ENCODE data around the gene GLT6D1. TPM values are rescaled to one million over a fixed set of nuclear protein-coding genes. Genes with fewer than 3 reads are reported as not detected.

Gene GLT6D1
- total RNA-seq, 2 experiments from 2014 or later, result not detected

- CTCF ChIA-PET, result no interaction called here
- POLR2A ChIA-PET, result no interaction called here
These were observed 28.8 kb downstream of the GLT6D1 start for GRCh38 chr9:135610290-135611141.

- ChIA-PET POLR2A (no interaction called here), CTCF (no interaction called here)
These were observed 29.9 kb downstream of the GLT6D1 start for GRCh38 chr9:135609366-135609955.

GRCh38 chr9:135608999-135609317 is 30.4 kb downstream of the GLT6D1 start:
- ChIA-PET POLR2A (no interaction called here), CTCF (no interaction called here)

GRCh38 chr9:135608294-135608998 is 30.9 kb downstream of the GLT6D1 start:
- CTCF ChIA-PET, result no interaction called here
- POLR2A ChIA-PET, result no interaction called here

DNA sequence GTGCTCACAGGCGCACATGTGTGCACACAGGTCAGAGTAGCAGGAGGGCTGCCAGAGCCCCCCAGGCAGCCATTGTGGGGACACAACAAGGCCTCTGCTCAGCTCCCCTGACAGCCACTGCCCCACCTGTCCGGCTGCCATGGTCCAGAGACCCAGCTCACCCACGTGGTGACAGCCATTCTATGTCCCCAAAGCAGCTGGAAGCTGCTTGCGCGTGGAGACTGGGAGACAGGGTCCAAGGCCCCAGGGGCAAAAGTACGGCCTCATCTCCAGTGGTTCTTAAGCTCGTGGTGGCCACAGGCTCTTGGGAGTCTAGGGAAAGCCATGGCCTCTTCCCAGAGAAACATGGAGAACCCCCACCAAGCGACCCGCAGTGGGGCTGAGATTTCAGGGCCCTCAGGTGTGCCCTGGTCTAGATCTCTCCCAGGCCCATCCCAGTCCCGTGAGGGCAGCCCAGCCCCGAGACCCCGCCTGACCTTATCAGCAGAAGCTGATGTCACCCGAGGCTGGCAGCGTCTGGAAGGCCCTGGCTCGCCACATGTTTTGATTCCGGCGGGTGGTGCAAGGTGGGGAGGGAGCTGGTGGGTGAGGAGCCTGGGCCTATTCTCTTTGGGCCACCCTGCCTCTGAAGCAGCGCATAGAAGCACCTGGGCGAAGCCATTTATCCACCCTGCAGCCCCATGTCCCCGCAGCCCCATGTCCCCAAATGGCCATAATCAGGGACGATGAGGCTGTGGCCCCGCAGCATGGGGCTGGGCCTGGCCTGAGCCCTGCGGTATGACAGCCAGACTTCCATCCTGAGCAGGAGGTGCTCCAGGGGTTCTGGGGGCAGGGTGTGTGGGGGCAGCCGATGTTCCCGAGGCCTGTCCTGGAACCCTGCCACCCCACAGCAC is 31.7 kb downstream of the GLT6D1 start:
- POLR2A ChIA-PET, result no interaction called here

GRCh38 chr9:135606885-135607259 is 32.5 kb downstream of the GLT6D1 start:
- POLR2A ChIA-PET, result no interaction called here
- CTCF ChIA-PET, result no interaction called here

More for the DNA sequence above, 31.7 kb downstream of the GLT6D1 start:
- CTCF ChIA-PET, result no interaction called here

DNA sequence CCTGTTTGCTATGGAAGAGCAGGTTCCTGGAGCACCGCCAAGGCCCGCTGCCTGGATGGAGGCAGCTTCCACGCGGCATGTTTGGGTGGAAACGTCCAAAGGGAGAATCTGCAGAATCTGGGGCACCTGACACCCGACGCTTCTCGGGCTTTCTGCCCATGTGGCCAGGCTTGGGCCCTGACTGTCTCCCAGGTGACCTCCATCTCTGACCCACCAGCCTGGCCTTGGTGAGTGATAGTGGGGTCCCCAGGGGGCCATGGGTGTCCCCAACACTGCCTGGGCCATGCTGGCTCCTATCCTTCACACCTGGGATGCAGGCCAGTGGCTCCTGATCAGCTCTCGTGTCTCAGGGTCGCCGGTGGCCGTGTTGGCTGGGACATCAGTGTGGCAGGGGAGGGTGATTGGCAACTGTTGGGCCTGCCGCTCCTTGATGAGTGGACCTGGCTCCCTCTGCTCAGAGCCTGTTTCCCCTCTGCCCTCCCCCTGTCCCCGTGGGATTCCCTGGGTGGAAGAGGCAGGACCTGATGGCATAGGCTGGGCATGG is 34.0 kb downstream of the GLT6D1 start:
- ChIA-PET CTCF (no interaction called here), POLR2A (no interaction called here)

DNA sequence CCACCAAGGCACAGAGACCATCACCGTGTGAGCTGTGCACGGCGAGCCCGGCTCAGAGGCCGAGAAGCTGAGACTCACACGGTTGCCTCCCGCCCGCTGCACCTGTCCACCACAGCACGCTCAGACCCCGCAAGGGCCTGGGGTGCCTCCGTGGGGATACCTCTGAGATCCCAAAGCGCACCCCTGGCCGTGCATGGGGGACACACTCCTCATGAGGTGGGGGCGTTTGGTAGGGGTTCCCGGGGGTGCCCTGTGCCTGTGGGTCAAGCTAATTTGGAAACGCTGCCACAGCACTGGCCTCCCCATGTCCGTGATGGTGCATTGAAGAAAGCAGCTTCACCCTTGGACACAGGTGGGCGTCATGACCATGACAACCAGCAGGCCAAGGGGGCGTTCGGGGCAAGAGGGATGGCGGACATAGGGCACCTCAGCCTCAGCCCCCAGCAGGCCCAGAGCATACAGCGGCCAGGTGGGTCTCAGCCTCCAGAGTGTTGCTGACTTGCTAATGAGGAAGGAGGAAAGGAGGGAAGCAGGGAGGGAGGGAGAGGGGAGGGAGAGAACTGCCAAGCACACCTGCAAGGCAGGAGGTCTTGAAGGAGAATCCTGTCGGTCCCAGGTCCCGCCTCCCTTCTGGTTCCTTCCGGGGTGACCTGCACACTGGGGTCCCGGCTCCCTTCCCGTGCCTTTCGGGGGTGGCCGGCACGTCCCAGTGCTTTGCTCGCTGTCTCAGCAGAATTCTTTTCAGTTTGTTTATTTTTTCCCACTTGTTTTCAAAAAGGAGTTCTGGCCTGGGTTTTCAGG is 34.7 kb downstream of the GLT6D1 start:
- ChIA-PET POLR2A (no interaction called here), CTCF (no interaction called here)

GRCh38 chr9:135602789-135603481 is 36.4 kb downstream of the GLT6D1 start:
- POLR2A ChIA-PET, result no interaction called here
- CTCF ChIA-PET, result interaction anchor here (0.6 kb wide), 1 partner anchor 1866 kb away, joined by 3 read pairs; no protein-coding TSS in a partner anchor

DNA sequence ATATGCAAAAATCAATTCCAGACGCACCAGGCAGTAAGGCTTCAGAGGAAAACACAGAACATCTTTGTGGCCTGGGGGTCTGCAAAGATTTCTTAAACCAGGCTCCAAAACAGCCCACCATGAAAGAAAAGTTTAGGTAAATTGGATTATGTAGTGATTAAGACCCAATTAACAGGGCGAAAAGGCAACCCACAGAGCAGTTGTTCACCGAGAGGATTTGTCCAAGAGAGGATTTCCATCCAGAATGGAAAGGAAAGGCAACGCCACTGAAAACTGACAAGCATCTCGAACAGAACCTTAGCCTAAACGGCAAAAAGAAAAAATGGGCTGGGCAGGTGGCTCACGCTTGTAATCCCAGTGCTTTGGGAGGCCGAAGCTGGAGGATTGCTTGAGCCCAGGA is 37.4 kb downstream of the GLT6D1 start:
- ChIA-PET POLR2A (no interaction called here), CTCF (no interaction called here)

- CTCF ChIA-PET, result no interaction called here
- POLR2A ChIA-PET, result no interaction called here
These were observed 39.0 kb downstream of the GLT6D1 start for GRCh38 chr9:135600296-135600817.

- CTCF ChIA-PET, result no interaction called here
- POLR2A ChIA-PET, result no interaction called here
These were observed 43.1 kb downstream of the GLT6D1 start for GRCh38 chr9:135596211-135596610.

GRCh38 chr9:135592625-135593024 is 46.7 kb downstream of the GLT6D1 start:
- ChIA-PET CTCF (no interaction called here), POLR2A (no interaction called here)

- ChIA-PET CTCF (no interaction called here), POLR2A (no interaction called here)
These were observed 47.1 kb downstream of the GLT6D1 start for GRCh38 chr9:135592331-135592590.

DNA sequence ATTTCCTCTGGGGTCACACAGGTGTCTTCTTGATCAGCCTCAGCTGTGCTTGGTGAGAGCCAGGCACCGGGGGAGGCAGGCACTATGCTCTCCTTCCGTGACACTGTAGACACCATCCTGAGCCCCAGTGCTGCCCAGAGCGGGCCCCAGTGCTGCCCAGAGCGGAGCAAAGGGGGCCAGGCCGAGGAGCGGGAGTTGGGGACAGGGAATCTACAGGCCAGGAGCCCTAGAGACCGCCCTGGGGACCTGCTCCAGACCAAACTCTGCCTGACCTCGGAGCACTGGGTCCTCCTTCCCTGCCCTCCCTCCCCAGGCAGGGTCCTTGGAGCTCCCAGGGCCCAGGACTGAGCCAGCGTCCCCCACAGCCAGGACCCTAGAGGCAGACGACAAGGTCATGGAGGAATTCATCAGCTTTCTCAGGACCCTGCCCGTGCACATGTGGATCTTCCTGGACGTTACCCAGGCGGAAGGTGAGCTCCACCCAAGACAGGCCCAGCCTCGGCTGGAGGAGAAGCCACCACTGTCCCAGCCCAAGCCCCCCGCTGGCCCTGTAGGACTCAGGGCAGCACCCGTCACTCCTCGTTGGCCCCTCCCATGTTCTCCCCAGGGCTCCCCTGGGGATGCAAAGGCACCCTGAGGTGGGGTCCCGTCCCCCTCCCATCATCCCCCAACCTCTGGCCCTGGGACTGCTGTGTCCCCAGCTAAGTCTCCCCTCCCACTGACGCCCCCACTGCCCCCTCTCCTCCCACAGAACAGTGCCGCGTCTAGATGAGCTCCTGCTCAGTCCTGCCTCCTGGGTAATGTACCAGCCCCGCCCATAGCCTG is 47.6 kb downstream of the GLT6D1 start:
- ChIA-PET POLR2A (no interaction called here), CTCF (no interaction called here)

- CTCF ChIA-PET, result no interaction called here
- POLR2A ChIA-PET, result interaction anchor here (0.7 kb wide), 1 partner anchor 369 kb away, joined by 3 read pairs; no protein-coding TSS in a partner anchor
These were observed 48.8 kb downstream of the GLT6D1 start for GRCh38 chr9:135590486-135591079.

All from activated CD8-positive, alpha-beta memory T cell treated with anti-CD3 and anti-CD28 coated beads for 36 hours (primary cell).